BJ (cell line): ENCODE measurements around the gene NEURL1B. TPM values are rescaled to one million over a fixed set of nuclear protein-coding genes. Genes with fewer than 3 reads are reported as not detected.

Experiments
- CTCF ChIA-PET: fragments of 350-600 bp; formaldehyde crosslinking; extraction: SDS; loops from one replicate; lab custom pipeline; 2021; ENCODE audit warnings: antibody characterized with exemption, inconsistent platforms; lab: Yijun Ruan, JAX
- POLR2A ChIA-PET: fragments of 300-600 bp; sonication (Branson Sonifier 250); formaldehyde crosslinking; extraction: SDS; loops from one replicate; lab custom pipeline; 2021; ENCODE audit warnings: antibody characterized with exemption; lab: Charles Lee
- DNase-seq: peaks from one replicate; pipeline ENCODE4 v3.0.0-alpha.2; 2011; ENCODE audit warnings: low read depth
- H3K27me3 ChIP-seq: 2 replicates; pipeline ENCODE4 v1.6.0; 2011; ENCODE audit warnings: low read length; ENCODE audit not compliant: control insufficient read depth, insufficient read depth
- H3K36me3 ChIP-seq: 2 replicates; pipeline ENCODE4 v1.5.1; 2011; ENCODE audit warnings: low read length; ENCODE audit not compliant: control insufficient read depth, insufficient read depth
- H3K4me3 ChIP-seq: 2 replicates; pipeline ENCODE4 v1.5.1; 2011; ENCODE audit warnings: low read depth, mild to moderate bottlenecking, control low read depth, low read length
- polyA plus RNA-seq: library from polyadenylated mRNA; depleted of rRNA; stranded (reverse); fragments of >200 nt; gene quantifications from 2 replicates; pipeline ENCODE4 v1.2.3, GENCODE V29; 2011
- TF ChIP-seq, protein P1 (sequence below): IDR thresholded peaks from 2 replicates; pipeline ENCODE4 v1.5.1; 2011; ENCODE audit warnings: low read depth, mild to moderate bottlenecking, control low read depth, inconsistent platforms, low read length, moderate library complexity; ENCODE audit not compliant: insufficient read depth

The NEURL1B gene
- polyA plus RNA-seq, 1 experiment = 2.3 TPM

DNA sequence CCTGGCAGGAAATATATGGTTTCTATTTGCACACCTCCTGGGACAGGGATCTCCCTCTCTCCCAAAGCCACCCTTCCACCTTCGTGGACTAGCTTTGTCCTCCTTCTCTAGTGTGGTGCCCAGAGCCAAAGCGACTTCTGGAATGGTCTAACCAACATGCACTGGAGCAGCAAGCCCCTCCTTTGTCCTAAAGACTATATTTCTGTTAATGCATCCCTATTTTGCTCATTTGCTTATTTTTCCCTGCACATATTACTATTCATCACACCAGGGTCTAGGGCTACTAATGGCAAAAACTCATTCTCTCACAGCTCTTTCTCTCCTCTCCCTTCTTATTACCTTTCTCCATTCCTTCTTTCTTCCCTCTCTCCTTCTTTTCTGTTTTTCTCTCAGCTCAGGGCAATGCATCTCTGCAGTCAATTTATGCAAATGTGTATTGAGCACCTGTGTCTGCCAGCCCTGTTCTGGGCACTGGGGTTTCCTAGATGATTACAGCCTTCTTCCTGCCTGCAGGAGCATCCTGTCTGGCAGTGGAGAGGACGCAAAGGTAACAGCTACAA is 2.8 kb upstream of the NEURL1B start:
- TF ChIP-seq, protein P1, sequence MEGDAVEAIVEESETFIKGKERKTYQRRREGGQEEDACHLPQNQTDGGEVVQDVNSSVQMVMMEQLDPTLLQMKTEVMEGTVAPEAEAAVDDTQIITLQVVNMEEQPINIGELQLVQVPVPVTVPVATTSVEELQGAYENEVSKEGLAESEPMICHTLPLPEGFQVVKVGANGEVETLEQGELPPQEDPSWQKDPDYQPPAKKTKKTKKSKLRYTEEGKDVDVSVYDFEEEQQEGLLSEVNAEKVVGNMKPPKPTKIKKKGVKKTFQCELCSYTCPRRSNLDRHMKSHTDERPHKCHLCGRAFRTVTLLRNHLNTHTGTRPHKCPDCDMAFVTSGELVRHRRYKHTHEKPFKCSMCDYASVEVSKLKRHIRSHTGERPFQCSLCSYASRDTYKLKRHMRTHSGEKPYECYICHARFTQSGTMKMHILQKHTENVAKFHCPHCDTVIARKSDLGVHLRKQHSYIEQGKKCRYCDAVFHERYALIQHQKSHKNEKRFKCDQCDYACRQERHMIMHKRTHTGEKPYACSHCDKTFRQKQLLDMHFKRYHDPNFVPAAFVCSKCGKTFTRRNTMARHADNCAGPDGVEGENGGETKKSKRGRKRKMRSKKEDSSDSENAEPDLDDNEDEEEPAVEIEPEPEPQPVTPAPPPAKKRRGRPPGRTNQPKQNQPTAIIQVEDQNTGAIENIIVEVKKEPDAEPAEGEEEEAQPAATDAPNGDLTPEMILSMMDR = no peak
- ChIA-PET POLR2A (no interaction called here), CTCF (interaction anchor here (1.4 kb wide), 1 partner anchor 14 kb away, joined by 3 read pairs; no protein-coding TSS in a partner anchor)
- Histone ChIP-seq H3K4me3 (no peak overlapping the region), H3K27me3 (peaks cover 2% of the 10 kb centered on the region; the same call in 1 of the 2 replicates), H3K36me3 (no peaks in the 10 kb centered on the region)
- DNase-seq = no peak

DNA sequence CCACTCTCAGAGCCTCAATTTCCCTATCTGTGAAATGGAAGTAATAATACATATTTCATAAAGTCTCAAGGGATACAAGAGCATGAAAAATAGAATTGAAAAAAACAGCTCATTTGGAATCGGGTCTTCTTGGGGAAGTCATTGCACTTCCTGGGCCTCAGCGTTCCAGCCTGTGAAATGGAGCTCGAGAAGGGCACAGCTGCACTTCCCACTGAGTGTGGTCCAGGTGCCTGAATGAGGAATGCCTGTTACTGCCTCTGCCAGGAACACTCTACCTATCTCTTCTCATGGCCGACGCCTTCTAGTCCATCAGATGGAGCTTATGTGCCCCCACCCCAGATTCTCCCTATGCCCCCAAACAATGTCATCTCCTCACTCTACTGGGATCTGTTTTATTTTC is 924 bp upstream of the NEURL1B start:
- H3K27me3 ChIP-seq = no peaks in the 10 kb centered on the region
- TF ChIP-seq, protein P1 = no peak
- H3K36me3 ChIP-seq = no peaks in the 10 kb centered on the region
- H3K4me3 ChIP-seq = no peak overlapping the region
- CTCF ChIA-PET = interaction anchor here (1.1 to 1.2 kb wide), 2 partner anchors 11 to 36 kb away, joined by 3 to 4 read pairs; no protein-coding TSS in a partner anchor
- POLR2A ChIA-PET = no interaction called here
- no peak for DNase-seq

DNA sequence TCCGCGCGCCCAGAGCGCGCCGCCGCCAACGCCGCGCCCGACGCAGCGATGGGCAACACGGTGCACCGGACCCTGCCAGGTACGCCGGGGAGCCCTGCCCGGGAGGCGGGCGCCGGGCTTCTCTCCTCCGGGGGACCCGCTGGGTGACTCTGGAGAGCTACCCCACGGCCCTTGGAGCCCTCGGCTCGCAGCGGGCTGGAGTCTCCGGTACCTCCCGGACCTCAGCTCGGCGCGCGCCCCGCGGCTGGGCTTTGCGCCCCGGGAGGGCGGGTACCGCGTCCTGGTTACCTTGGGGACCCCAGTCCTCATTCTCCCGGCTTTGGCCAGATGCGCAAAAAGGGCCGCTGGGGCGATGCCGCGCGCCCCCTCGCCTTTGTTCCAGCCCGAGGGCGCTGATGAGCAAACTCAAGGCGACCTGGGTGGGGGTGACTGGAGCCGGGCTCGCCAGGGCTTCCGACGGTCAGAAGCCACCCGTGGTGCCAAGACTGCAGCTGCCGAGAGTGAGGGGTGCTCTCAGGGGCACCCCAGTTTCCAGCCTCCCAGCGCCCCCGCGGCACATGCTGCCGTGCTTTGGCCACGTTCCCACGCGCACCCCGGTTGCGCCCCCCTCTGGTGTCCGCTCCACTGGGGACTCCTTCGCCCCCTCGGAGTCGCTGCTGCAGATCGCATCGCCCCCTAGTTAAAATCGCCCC is 442 bp downstream of the NEURL1B start:
- ChIA-PET POLR2A (no interaction called here), CTCF (interaction anchor here (0.9 to 4.1 kb wide), 6 partner anchors 11 to 162 kb away, joined by 3 to 22 read pairs (median 4); no protein-coding TSS in a partner anchor)
- TF ChIP-seq, protein P1 = peak; percentile 31; the same call in 1 of the 2 replicates
- peak overlapping the region; percentile 59 for H3K4me3 ChIP-seq
- no peaks in the 10 kb centered on the region for H3K36me3 ChIP-seq
- no peaks in the 10 kb centered on the region for H3K27me3 ChIP-seq
- no peak for DNase-seq

GRCh38 chr5:172642051-172642409 is 967 bp downstream of the NEURL1B start:
- TF ChIP-seq, protein P1 = no peak
- ChIA-PET CTCF (interaction anchor here (0.9 to 4.1 kb wide), 5 partner anchors 11 to 163 kb away, joined by 3 to 22 read pairs (median 4); no protein-coding TSS in a partner anchor), POLR2A (no interaction called here)
- Histone ChIP-seq H3K36me3 (no peaks in the 10 kb centered on the region), H3K4me3 (peak overlapping the region; percentile 59), H3K27me3 (no peaks in the 10 kb centered on the region)
- no peak for DNase-seq

- CTCF ChIA-PET = interaction anchor here (0.9 to 4.1 kb wide), 5 partner anchors 12 to 163 kb away, joined by 3 to 22 read pairs (median 4); no protein-coding TSS in a partner anchor
- TF ChIP-seq, protein P1 = no peak
- H3K4me3 ChIP-seq = no peak overlapping the region
- DNase-seq = no peak
- POLR2A ChIA-PET = no interaction called here
- H3K36me3 ChIP-seq = no peaks in the 10 kb centered on the region
- no peaks in the 10 kb centered on the region for H3K27me3 ChIP-seq
These were observed 1.4 kb downstream of the NEURL1B start for GRCh38 chr5:172642486-172642885.
